NOMO-1 treated with DMSO at 0.1 percent for 48 hours (cell line): ENCODE results near the gene POLE2.
A peak's percentile ranks its signal among the peaks of the same experiment; 100 is the strongest.
"Not testable (repeated sequence)": the region's sequence is repeated elsewhere in the genome, so short reads cannot be mapped to it uniquely, and the experiment has no call there.

Experiments used
- DNase-seq: peaks from one replicate; lab custom pipeline; 2025; ENCODE audit not compliant: unreplicated experiment; lab: John Stamatoyannopoulos, UW

The POLE2 gene, protein sequence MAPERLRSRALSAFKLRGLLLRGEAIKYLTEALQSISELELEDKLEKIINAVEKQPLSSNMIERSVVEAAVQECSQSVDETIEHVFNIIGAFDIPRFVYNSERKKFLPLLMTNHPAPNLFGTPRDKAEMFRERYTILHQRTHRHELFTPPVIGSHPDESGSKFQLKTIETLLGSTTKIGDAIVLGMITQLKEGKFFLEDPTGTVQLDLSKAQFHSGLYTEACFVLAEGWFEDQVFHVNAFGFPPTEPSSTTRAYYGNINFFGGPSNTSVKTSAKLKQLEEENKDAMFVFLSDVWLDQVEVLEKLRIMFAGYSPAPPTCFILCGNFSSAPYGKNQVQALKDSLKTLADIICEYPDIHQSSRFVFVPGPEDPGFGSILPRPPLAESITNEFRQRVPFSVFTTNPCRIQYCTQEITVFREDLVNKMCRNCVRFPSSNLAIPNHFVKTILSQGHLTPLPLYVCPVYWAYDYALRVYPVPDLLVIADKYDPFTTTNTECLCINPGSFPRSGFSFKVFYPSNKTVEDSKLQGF

GRCh38 chr14:49687942-49688700, at the start of gene POLE2:
Gene POLE2 (minus strand): TSS chr14:49688214. CDS start chr14:49688203, 11 bp downstream.
- peak; percentile 73 for DNase-seq

DNA sequence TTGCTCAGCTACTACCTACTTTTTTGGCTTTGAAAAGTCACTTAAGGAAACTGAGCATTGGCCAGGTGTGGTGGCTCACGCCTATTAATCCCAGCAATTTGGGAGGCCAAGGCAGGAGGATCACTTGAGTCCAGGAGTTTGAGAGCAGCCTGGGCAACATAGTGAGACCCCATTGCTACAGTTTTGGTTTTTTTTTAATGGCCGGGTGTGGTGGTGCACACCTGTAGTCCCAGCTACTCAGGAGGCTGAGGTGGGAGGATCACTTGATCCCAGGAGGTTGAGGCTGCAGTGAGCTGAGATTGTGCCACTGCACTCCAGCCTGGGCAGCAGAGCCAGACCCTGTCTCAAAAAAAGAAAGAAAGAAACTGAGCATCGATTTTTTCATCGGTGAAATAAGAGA, 47.7 kb upstream of the POLE2 start:
- DNase-seq, result not testable (repeated sequence)

- DNase-seq, result no peak
These were observed 45.8 kb upstream of the POLE2 start for GRCh38 chr14:49733836-49734235.

GRCh38 chr14:49732896-49733295, 44.9 kb upstream of the POLE2 start:
- no peak for DNase-seq

DNA sequence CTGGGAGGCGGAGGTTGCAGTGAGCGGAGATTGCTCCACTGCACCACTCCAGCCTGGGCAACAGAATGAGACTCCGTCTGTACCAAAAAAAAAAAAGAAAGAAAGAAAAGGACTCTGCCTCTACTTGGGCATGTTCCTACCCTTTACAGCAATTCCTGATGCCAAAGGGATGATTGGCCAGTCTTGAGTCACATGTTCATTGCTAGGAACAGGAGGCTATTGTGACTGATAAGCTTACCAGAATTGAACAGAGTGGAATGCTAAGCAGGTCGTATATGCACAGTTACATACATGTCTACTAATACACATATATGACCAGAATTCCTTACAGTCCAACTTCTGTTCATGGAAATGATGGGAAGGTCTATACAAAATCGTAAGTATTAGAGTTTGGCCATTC, 39.2 kb upstream of the POLE2 start:
- no peak for DNase-seq

- DNase-seq, result not testable (repeated sequence)
These were observed 33.9 kb upstream of the POLE2 start for GRCh38 chr14:49721733-49722435.

GRCh38 chr14:49720744-49721143, 32.7 kb upstream of the POLE2 start:
- no peak for DNase-seq

- DNase-seq, result not testable (repeated sequence)
These were observed 23.0 kb upstream of the POLE2 start for GRCh38 chr14:49710993-49711392.

DNA sequence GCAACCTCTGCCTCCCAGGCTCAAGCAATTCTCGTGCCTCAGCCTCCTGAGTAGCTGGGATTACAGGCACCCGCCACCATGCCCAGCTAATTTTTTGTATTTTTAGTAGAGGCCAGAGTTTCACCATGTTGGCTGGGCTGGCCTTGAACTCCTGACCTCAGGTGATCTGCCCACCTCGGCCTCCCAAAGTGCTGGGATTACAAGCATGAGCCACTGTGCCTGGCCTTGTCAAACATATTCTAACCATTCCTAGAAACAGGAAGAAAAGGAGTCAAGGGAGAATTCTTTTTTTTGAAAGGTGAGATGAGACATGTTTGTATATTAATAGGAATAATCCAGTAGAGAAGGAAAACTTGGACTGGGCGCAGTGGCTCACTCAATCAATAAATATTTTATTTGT, 16.5 kb upstream of the POLE2 start:
- not testable (repeated sequence) for DNase-seq

GRCh38 chr14:49703965-49704364, 16.0 kb upstream of the POLE2 start:
- DNase-seq, result no peak

GRCh38 chr14:49702725-49703124, 14.7 kb upstream of the POLE2 start:
- no peak for DNase-seq

- not testable (repeated sequence) for DNase-seq
These were observed 5.7 kb upstream of the POLE2 start for GRCh38 chr14:49693735-49694124.

DNA sequence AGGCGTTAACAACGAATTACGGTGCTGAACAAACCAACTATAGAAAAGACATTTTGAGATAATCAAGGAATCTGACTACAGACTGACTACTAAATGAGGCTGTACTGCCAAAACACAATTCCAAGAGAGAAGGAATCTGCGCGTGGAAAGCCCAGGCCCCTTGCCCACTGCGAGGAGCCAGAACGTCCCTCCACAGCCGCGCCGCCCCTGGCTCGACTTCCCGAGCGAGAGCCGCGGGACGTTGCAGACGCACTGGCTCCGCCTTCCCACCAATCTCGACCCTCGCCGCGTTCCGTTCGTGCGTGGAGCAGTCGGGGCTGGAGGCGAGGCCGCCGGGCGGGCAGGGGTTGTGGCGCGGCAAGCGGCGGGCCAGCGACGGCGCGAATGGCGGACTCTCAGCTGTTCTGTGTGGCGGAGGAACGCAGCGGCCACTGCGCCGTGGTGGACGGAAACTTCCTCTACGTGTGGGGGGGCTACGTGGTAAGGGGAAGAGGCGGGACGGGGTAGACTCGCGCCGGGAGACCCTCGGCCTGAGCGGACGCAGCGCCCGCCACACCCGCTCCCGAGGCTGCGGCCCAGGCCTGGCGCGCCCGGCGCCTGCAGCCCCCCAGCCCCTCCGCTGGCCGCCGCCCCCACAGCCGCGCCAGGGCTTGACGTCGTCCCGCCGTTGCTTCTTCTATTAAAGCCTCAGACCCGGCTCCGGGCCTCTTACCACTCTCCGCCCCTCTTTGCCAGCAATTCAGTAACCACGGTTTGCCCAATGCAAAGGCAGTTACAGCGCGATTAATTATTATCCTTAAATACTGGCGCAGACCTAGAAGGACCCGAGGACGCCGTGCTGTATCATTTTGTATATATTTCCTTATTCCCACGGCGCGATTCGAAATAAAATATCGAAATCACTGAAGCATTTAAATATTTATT, 5.1 kb upstream of the POLE2 start, which contains the start of gene KLHDC1:
KLHDC1 (plus strand) TSS at position 310 of the 924 bp plus-strand sequence; CDS start at position 385, 75 bp downstream.
- DNase-seq, result peak; percentile 71

DNA sequence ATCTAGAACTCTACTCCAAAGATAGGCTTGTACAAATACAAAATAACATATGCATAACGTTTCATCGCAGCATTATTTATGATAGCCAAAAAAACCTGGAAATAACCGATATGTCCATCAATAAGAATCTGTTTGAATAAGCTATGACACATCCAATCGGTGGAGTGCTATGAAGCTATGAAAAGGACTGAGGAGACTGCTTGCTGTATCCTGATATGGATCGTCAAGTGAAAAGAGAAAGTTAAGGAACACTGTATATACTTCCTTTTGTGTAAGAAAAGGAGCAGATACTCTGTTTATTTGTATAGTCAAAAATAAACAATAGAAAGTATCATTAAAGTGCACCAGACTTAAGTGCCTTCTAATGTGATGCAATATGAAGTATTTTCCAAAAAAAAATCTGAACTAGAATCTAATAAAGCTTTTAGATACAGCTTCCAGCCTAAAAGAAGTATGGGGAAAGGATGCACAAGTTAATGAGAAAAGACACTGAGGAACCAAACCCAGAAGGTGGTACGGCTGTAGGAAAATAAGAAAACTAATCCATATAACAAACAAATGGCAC, 4.3 kb upstream of the POLE2 start:
- no peak for DNase-seq

GRCh38 chr14:49691031-49691430, 3.0 kb upstream of the POLE2 start:
- DNase-seq, result no peak

- no peak for DNase-seq
These were observed 652 bp upstream of the POLE2 start for GRCh38 chr14:49688701-49689030.

DNA sequence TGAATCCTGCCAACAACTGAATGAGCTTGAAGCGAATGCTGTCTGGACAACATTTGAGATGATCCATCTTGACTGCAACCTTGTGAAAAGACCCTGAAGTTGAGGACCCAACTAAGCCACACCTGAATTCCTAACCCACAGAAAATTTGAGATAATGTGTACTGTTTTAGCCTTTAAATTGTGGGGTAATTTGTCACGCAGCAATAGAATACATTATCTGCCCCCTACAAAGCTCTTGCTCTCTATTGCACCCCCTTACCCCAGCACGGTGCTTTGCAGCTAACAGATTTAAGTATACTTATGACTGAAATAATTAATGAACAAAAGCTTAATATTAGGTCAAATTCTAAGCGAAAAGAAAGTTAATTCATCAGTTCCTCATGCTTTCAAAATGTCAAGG, 1.6 kb downstream of the POLE2 start:
- no peak for DNase-seq

DNA sequence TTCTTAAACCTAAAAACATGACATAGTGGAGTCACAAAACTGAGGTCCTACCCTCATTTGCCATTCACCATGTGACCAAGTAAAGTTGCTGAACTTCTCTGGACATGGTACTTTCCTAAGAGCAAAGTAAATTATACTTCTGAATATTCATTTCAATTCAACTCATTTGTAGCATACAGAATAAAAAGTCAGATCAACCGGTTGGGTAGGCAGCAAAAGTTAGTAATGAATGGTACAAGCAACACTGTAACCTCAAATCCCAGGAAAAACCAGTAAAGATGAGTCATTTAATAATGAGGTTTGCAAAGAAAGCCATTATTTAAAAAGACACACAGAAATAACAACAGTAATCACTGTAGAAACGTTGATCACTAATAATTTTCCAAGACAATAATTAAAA, 8.7 kb downstream of the POLE2 start:
- no peak for DNase-seq

- no peak for DNase-seq
These were observed 10.4 kb downstream of the POLE2 start for GRCh38 chr14:49677643-49678042.

- DNase-seq, result no peak
These were observed 14.4 kb downstream of the POLE2 start for GRCh38 chr14:49673586-49673985.
